RWPE1 (cell line): ENCODE results near the gene IL12B.
A peak's percentile ranks its signal among the peaks of the same experiment; 100 is the strongest.

Source experiments
- CTCF ChIA-PET: fragments of 350-600 bp; sonication (Branson Sonifier 250); formaldehyde crosslinking; extraction: SDS; loops from one replicate; lab custom pipeline; 2021; lab: Yijun Ruan, JAX
- POLR2A ChIA-PET: fragments of 400-600 bp; formaldehyde crosslinking; extraction: SDS; loops from one replicate; lab custom pipeline; 2020; ENCODE audit warnings: antibody characterized with exemption; ENCODE audit not compliant: low non-redundant PET; lab: Yijun Ruan, JAX
- DNase-seq: peaks from one replicate; pipeline ENCODE4 v3.0.0; 2012; ENCODE audit warnings: low spot score
- H3K27ac ChIP-seq: fragments of 450-650 bp; 2 replicates; pipeline ENCODE4 v1.5.1; 2017
- CTCF ChIP-seq: fragments of 450-650 bp; conservative IDR thresholded peaks from 2 replicates; pipeline ENCODE4 v1.5.1; 2017; ENCODE audit warnings: low read depth, mild to moderate bottlenecking

The IL12B gene

GRCh38 chr5:159316519-159317383 is 13.5 kb downstream of the IL12B start:
- peak; percentile 69 for TF ChIP-seq CTCF
- DNase-seq, result peak; percentile 64
- H3K27ac ChIP-seq, result no peak overlapping the region
- CTCF ChIA-PET, result interaction anchor here (0.5 to 2.9 kb wide), 20 partner anchors 11 to 614 kb away, joined by 3 to 19 read pairs (median 3); partner anchors contain the start of gene ADRA1B
- POLR2A ChIA-PET, result no interaction called here

DNA sequence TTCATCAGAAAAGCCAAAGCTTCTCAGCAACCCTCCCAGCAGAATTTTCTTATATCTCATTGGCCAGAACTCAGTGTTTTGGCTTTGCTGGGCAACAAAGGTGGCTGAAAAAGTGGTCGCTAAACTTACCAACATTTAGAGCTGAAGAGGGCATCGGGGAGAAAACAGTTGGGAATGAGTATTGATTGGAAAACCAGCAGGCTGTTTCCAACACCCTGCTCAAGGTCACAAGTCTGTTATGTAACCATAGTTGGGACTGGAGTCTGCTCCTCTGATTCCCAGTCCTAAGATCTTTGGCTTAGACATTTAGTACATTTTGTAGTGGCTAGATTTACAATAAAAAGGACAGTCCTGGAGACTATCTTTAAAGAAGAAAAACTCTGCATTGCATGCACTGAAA is 17.1 kb downstream of the IL12B start:
- no peak for DNase-seq
- no peak overlapping the region for H3K27ac ChIP-seq
- no peak for TF ChIP-seq CTCF
- ChIA-PET CTCF (interaction anchor here (0.7 kb wide), 1 partner anchor 1493 kb away, joined by 3 read pairs; no protein-coding TSS in a partner anchor), POLR2A (no interaction called here)

DNA sequence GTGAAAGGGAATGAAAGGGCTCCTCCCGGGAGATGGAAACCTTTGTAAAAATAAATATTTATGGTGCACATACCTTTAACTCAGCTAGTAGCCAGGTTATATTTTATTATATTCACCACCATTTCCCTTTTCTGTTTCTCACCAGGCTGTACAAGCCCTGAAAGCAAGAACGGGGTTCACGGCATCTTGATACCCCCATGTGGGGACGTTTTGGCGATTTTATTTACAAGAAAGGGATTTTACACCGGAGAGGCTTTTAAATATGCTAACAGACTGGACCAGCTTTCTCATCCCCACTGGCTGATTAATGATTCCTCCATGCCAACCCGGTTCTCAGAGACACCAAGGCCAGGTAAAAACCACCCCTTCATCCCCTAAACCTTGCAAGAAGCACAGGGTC is 19.2 kb downstream of the IL12B start:
- POLR2A ChIA-PET, result no interaction called here

DNA sequence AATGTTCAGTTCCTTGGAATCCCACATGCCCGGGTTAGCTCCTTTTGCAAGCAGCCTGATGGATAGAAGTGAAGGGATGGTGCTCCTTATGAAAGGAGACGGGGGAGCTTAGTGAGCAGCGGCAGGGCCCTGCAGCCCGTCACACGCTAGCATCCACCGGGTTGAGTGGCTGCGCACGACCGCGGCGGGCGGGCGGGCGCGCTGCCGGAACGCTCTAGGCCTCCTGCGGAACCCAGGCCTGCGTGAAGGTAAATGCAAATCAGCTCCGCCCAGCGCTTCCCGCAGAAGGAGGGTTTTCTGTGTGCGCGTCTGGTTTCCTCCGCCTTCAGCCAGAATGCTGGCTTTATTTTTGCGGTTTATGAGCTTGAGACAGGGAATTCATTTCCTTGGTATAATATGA is 19.8 kb downstream of the IL12B start:
- no peak overlapping the region for H3K27ac ChIP-seq
- ChIA-PET CTCF (interaction anchor here (0.7 kb wide), 1 partner anchor 110 kb away, joined by 4 read pairs; no protein-coding TSS in a partner anchor), POLR2A (interaction anchor here (0.6 kb wide), 1 partner anchor 141 kb away, joined by 3 read pairs; no protein-coding TSS in a partner anchor)
- no peak for TF ChIP-seq CTCF
- no peak for DNase-seq

More for the DNA sequence above, 19.2 kb downstream of the IL12B start:
- no peak for DNase-seq
- CTCF ChIA-PET, result interaction anchor here (0.6 kb wide), 1 partner anchor 33 kb away, joined by 3 read pairs; no protein-coding TSS in a partner anchor
- no peak overlapping the region for H3K27ac ChIP-seq
- TF ChIP-seq CTCF, result no peak

- no peak for DNase-seq
- CTCF ChIA-PET, result interaction anchor here (0.7 kb wide), 1 partner anchor 110 kb away, joined by 4 read pairs; no protein-coding TSS in a partner anchor
These were observed 20.4 kb downstream of the IL12B start for GRCh38 chr5:159309689-159310433.

More at GRCh38 chr5:159309689-159310433, 20.4 kb downstream of the IL12B start:
- POLR2A ChIA-PET, result interaction anchor here (0.6 kb wide), 1 partner anchor 140 kb away, joined by 3 read pairs; no protein-coding TSS in a partner anchor
- H3K27ac ChIP-seq, result no peak overlapping the region
- no peak for TF ChIP-seq CTCF
